Fibroblast of the conjunctiva (primary cell): ENCODE measurements around the gene DYNC1I1.

Experiments
- DNase-seq: peaks from one replicate; pipeline ENCODE4 v3.0.0-alpha.2; 2010; ENCODE audit warnings: low read depth

Gene DYNC1I1

GRCh38 chr7:96085953-96086352, 313.6 kb downstream of the DYNC1I1 start:
- DNase-seq: no peak

- no peak for DNase-seq
These were observed 316.2 kb downstream of the DYNC1I1 start for GRCh38 chr7:96088579-96088978.

GRCh38 chr7:96089511-96089910, 317.2 kb downstream of the DYNC1I1 start:
- DNase-seq: no peak

GRCh38 chr7:96090756-96091155, 318.4 kb downstream of the DYNC1I1 start:
- no peak for DNase-seq

- peak; percentile 75 for DNase-seq
These were observed 321.1 kb downstream of the DYNC1I1 start for GRCh38 chr7:96093435-96093834.

- peak; percentile 53 for DNase-seq
These were observed 325.5 kb downstream of the DYNC1I1 start for GRCh38 chr7:96097835-96098234.

- no peak for DNase-seq
These were observed 328.4 kb downstream of the DYNC1I1 start for GRCh38 chr7:96100737-96101136.

GRCh38 chr7:96102096-96102811, 329.9 kb downstream of the DYNC1I1 start:
- DNase-seq: no peak

GRCh38 chr7:96104984-96105383, 332.6 kb downstream of the DYNC1I1 start:
- no peak for DNase-seq

GRCh38 chr7:96111405-96111804, 339.1 kb downstream of the DYNC1I1 start:
- DNase-seq: no peak

GRCh38 chr7:96114190-96114589, 341.8 kb downstream of the DYNC1I1 start:
- DNase-seq: no peak

- no peak for DNase-seq
These were observed 343.8 kb downstream of the DYNC1I1 start for GRCh38 chr7:96116173-96116572.

GRCh38 chr7:96118449-96119001, 346.2 kb downstream of the DYNC1I1 start:
- DNase-seq: no peak

GRCh38 chr7:96120445-96121225, 348.3 kb downstream of the DYNC1I1 start:
- peak; percentile 14 for DNase-seq

- DNase-seq: no peak
These were observed 349.4 kb downstream of the DYNC1I1 start for GRCh38 chr7:96121752-96122151.

GRCh38 chr7:96122746-96123145, 350.4 kb downstream of the DYNC1I1 start:
- DNase-seq: no peak

GRCh38 chr7:96126382-96126781, 354.0 kb downstream of the DYNC1I1 start:
- DNase-seq: no peak

- DNase-seq: no peak
These were observed 355.4 kb downstream of the DYNC1I1 start for GRCh38 chr7:96127746-96128145.

GRCh38 chr7:96131525-96131924, 359.2 kb downstream of the DYNC1I1 start:
- no peak for DNase-seq

GRCh38 chr7:96135241-96135640, 362.9 kb downstream of the DYNC1I1 start:
- DNase-seq: no peak

- DNase-seq: no peak
These were observed 364.4 kb downstream of the DYNC1I1 start for GRCh38 chr7:96136600-96137239.

GRCh38 chr7:96143495-96144259, 371.3 kb downstream of the DYNC1I1 start:
- no peak for DNase-seq
